Eye (tissue), 1 donor: ENCODE results near the gene CGB3.
"Not testable (repeated sequence)": the region's sequence is repeated elsewhere in the genome, so short reads cannot be mapped to it uniquely, and the experiment has no call there.

Experiments used
- DNase-seq: peaks from one replicate; pipeline ENCODE4 v3.0.0-alpha.2; 2015

CGB3 gene

GRCh38 chr19:49024233-49024632 is at the start of gene CGB3:
Gene CGB3, minus strand, starts transcription at chr19:49024333. Its CDS starts 362 bp downstream, at chr19:49023971.
- not testable (repeated sequence) for DNase-seq

DNA sequence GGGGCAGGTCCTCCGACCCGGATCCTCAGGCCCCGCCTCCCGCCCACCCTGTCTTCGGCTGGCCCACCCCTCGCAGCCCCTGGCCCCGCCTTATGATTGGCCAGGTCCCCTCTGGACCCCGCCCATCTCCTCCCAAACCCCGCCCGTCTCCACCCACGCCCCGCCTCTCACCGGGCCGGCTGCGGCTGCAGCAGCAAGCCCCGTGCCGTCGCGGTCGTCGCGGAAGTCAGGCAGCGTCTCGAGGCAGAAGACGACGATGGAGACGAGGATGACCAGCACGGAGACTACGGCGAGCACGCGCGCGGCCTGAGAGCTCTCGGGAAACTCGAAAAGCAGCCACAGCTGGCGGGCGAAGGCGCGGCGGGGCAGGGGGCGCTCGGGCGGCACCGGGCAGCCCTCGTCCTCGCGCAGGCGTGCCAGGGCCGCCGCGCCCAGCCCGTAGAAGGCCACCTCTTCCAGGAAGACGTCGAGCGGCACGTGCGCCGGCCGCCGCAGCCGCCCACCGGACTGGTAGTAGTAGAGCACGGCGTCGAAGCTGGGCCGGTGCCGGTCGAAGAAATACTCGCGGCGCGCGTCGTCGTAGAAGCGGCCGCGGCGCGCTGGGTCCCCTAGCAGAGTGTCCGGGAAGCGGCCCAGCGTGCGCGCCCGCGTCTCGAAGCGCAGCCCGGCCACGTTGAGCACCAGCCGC is 47.9 kb upstream of the CGB3 start:
- DNase-seq, result peak; percentile 73

DNA sequence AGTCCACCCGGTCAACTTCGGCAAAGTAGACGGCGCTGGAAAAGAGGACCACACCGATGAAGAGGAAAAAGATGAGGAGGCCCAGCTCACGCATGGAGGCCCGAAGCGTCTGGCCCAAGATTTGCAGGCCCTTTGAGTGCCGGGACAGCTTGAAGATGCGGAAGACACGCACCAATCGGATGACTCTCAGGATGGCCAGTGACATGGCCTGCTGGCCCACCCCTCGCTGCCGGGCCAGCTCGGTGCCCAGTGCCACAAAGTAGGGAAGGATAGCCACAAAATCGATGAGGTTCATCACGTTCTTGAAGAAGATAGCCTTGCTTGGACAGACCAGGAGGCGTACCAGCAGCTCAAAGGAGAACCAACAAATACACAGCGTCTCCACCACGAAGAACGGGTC is 46.3 kb upstream of the CGB3 start:
- no peak for DNase-seq

GRCh38 chr19:49069026-49069425 is 44.9 kb upstream of the CGB3 start:
- no peak for DNase-seq

GRCh38 chr19:49067554-49067953 is 43.4 kb upstream of the CGB3 start:
- no peak for DNase-seq

- DNase-seq, result no peak
Observed at GRCh38 chr19:49065905-49066512, 41.9 kb upstream of the CGB3 start.

- peak; percentile 79 for DNase-seq
Observed at GRCh38 chr19:49064768-49065611, 40.9 kb upstream of the CGB3 start, which contains the start of gene NTF4. Gene NTF4, minus strand, starts transcription at chr19:49064818. Its CDS starts 2,821 bp downstream, at chr19:49061997.

DNA sequence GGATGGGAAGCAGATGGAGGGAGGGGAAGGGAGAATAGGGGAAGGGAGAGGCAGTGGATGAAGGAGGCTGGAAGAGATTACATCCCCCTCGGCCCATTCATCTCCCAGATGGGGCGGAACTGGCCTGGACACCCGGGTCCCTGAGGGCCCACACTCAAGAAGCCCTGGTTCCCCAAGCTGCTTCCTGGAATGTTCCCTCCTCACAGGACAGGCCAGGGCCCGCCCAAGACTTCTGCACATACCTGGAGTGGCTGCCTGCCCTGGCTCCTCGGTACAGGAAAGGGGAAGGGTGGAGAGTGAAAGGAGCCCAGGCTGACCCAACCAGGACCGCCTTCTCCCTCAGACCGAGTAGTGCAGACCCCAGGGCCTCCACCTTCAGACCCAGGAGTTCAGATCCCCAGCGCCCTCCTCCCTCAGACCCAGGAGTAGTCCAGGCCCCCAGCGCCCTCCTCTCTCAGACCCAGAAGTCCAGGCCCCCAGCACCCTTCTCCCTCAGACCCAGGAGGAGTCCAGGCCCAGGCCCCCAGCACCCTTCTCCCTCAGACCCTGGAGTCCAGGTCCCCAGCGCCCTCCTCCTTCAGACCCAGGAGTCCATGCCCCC is 40.0 kb upstream of the CGB3 start:
- no peak for DNase-seq

- no peak for DNase-seq
Observed at GRCh38 chr19:49061445-49061844, 37.3 kb upstream of the CGB3 start.

DNA sequence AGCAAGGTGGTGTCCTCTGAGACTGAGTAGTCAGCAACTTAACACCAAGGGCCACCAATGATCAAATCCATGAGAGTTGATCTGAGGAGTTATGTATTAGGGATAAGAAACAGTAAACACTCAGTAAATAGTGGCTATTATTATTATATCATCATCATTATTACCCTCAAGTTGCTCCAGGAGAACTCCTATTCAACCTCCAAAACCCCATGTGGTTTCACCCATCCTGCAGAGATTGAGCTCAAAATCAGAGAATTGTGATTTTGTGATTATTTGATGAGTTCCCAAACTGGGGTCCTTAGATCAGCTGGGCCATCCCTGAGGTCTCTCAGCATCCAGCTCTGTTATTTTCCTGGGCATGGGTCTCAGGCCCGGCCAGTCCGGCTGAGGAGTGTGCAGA is 36.9 kb upstream of the CGB3 start:
- no peak for DNase-seq

- no peak for DNase-seq
Observed at GRCh38 chr19:49059053-49059452, 34.9 kb upstream of the CGB3 start.

- peak; percentile 33 for DNase-seq
Observed at GRCh38 chr19:49058562-49058961, 34.4 kb upstream of the CGB3 start.

DNA sequence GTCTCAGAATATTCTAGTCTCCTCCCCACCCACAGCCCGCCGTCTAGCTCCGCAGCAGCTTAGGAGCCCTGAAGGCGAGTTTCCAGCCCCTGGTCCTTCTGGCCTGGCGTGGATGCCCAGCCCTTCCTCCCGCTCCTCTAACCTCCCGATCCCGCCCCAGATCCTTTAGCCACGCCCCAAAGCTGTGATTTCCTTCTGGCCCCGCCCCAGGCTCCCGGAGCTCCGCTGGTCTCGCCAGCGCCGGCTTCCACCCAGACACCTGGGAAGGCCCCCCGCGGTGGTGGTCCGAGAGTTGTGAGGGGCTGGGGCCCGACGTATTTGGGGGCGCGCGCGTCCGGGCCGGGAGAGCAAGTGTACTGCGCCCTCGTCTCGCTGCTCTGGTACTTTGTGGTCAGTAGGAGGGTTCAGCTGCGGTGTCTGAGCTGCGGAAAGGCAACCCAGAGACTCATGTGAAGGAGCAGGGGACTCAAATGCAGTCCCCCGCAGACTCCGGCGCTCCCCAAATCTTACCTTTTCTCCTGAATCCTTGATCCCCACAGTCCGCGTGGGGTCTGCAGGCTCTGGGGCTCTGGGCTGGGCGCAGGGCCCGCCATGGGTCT is 33.6 kb upstream of the CGB3 start, which contains the start of gene CGB7:
Gene CGB7 (minus strand): TSS at position 114 of the 599 bp plus-strand sequence. CDS start 2,374 bp downstream, outside the sequence.
- DNase-seq, result peak; percentile 86

DNA sequence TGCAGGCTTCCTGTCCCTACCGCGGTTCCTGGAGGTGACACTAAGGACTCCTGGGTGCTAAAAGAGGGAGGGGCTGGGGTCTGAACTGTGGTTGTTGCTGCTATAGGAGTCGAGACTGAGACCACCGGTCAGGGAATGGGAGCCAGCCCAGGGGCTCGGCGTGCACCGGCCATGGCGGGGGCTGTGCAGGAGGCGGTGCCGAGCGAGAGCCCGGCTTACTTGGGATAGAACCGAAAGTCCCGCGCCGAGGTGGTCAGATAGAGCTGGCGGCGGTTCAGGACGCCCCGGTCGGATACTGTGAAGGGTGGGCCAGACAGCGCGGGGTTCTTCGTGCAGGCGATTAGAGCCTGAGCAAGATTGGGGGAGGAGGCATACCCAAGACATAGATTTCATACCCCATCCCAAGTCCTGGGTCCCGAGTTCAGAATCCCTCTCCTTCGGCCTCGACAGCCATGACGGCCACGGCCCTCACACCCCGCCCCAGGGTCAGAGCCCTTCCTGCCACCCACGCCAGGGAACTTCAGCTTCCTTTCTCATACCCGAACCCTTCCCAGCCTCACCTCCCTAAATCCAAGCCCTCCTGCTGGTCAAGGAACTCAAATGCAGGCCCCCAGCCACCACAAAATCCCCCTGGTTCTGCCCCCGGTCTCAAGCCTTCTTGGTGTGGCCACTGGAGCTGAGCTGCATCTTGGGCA is 32.9 kb upstream of the CGB3 start:
- peak; percentile 35 for DNase-seq

DNA sequence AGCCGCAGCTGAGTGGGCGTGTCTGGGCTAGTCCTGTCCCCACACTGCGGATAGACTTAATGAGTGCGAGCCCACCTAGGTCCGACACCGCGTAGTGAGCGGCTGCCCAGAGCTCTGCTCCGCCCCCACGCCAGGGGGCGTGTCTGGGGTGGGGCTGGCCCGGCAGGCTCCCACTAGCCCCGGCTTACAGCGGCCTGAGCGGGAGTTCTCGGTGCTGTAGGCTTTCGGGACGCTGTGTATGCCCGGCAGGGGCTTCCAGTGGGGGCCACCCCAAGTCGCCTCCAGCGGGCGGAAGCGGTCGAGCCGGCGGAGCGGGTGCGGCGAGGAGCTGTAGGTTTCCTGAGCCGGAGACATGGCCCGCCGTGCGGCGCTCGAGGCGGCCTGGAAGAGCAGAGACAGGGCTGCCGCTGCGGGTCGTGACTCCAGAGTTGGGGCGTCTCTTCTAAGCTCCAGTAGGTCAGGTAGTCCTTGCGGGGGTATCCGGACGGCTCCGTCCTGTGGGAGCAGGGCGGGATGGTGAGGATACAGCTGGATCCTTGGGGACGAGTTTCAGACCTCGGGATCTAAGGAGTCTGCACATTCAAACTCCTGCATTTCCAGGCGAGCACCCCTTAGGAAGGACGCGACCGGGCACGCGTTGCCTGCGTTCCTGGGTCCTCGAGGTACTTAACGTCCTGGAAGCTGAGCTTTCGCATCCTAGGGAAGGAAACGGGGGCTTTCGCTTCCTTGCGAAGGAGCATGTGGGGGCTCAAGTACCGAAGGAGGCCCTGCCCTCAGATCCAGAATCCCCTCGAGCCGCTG is 32.2 kb upstream of the CGB3 start:
- DNase-seq, result peak; percentile 70

DNA sequence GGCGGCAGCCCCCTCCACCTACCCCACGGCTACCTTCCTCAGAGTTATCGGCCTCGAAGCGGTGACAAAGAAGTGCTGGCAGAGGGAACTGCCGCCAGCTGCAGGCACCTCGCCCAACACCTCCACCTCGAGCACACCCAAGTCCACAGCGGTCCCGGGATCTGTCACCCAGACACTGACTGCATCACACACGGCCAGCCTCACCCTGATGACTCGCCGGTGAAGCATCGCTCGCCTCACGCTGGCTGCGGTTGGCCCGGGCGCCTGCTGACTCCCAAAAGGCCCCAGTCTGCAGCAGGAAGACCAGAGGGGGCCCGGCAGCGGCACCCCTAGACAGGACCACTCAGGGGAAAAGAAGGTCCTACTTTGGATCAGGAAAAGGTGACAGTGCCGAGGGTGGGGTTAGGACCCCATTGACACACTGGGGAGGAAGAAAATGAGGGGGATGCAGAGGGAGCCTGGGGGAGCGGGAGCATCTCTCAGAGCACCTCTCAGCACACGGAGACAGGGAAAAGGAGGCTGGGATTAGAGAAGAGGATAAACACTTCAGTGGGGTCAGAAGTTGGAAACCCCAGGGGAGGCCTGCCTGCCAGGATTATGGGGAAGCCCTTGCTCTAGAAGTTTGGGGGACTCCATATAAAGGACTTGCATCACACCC is 26.4 kb upstream of the CGB3 start:
- not testable (repeated sequence) for DNase-seq

DNA sequence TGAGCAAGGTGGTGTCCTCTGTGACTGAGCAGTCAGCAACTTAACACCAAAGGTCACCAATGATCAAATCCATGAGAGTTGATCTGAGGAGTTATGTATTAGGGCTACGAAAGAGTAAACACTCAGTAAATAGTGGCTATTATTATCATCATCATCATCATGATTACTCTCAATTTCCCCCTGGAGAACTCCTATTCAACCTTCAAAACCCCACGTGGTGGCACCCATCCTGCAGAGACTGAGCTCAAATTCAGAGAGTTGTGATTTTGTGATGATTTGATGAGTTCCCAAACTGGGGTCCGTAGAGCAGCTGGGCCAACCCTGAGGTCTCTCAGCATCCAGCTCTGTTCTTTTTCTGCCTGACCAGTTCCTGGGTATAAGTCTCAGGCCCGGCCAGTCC is 25.7 kb upstream of the CGB3 start:
- DNase-seq, result not testable (repeated sequence)

- DNase-seq, result not testable (repeated sequence)
Observed at GRCh38 chr19:49049011-49049410, 24.9 kb upstream of the CGB3 start, which contains the start of gene CGB8. Gene CGB8, minus strand, starts transcription at chr19:49049111. Its CDS starts 372 bp downstream, at chr19:49048739.

GRCh38 chr19:49043548-49043947 is 19.4 kb upstream of the CGB3 start, which contains the start of gene CGB5:
Gene CGB5, plus strand, starts transcription at chr19:49043848. Its CDS starts 362 bp downstream, at chr19:49044210.
- DNase-seq, result not testable (repeated sequence)

DNA sequence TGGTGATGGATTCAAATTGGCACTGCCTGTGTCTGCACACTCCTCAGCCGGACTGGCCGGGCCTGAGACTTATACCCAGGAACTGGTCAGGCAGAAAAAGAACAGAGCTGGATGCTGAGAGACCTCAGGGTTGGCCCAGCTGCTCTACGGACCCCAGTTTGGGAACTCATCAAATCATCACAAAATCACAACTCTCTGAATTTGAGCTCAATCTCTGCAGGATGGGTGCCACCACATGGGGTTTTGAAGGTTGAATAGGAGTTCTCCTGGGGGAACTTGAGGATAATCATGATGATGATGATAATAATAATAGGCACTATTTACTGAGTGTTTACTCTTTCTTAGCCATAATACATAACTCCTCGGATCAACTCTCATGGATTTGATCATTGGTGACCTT is 18.5 kb upstream of the CGB3 start:
- not testable (repeated sequence) for DNase-seq
